ENCODE data around the gene TBC1D22A. TPM values are rescaled to one million over a fixed set of nuclear protein-coding genes. Genes with fewer than 3 reads are reported as not detected.

Gene TBC1D22A
- total RNA-seq, 1 donor: 17.7 TPM

- Histone ChIP-seq H3K36me3 (ENCODE audit: insufficient read depth, low read length) (no peaks in the 10 kb centered on the region), H3K4me2 (ENCODE audit: insufficient read depth, low read length) (no peak overlapping the region), H3K4me3 (ENCODE audit: insufficient read depth, low read length) (no peak overlapping the region), H3K9me3 (ENCODE audit: low read depth, low read length) (no peaks in the 10 kb centered on the region), H3K27ac (ENCODE audit: low read depth, low read length) (no peak overlapping the region), H2AFZ (ENCODE audit: low read length) (no peak overlapping the region), H3K79me2 (ENCODE audit: insufficient read depth, low read length) (no peaks in the 10 kb centered on the region), H3K4me1 (ENCODE audit: insufficient read depth, low read length) (no peaks in the 10 kb centered on the region), H4K20me1 (ENCODE audit: insufficient read depth, low read length) (peaks cover 10% of the 10 kb centered on the region), H3K27me3 (ENCODE audit: insufficient read depth, low read length) (no peaks in the 10 kb centered on the region)
- DNase-seq (ENCODE audit: insufficient read length, low spot score, missing footprints): peak; percentile 80
- no peak for TF ChIP-seq CTCF (IDR thresholded peaks at IDR 0.05; ENCODE audit: extremely low read depth, low read depth, low read length)
Measured at GRCh38 chr22:46962406-46962805, 200.0 kb downstream of the TBC1D22A start.

- Histone ChIP-seq H4K20me1 (ENCODE audit: insufficient read depth, low read length) (peaks cover 13% of the 10 kb centered on the region), H3K27me3 (ENCODE audit: insufficient read depth, low read length) (no peaks in the 10 kb centered on the region), H3K4me3 (ENCODE audit: insufficient read depth, low read length) (no peak overlapping the region), H3K9me3 (ENCODE audit: low read depth, low read length) (no peaks in the 10 kb centered on the region), H3K4me1 (ENCODE audit: insufficient read depth, low read length) (no peaks in the 10 kb centered on the region), H3K27ac (ENCODE audit: low read depth, low read length) (no peak overlapping the region), H3K79me2 (ENCODE audit: insufficient read depth, low read length) (no peaks in the 10 kb centered on the region), H3K36me3 (ENCODE audit: insufficient read depth, low read length) (no peaks in the 10 kb centered on the region), H3K4me2 (ENCODE audit: insufficient read depth, low read length) (no peak overlapping the region), H2AFZ (ENCODE audit: low read length) (no peak overlapping the region)
- TF ChIP-seq CTCF (IDR thresholded peaks at IDR 0.05; ENCODE audit: extremely low read depth, low read depth, low read length): no peak
- peak; percentile 41 for DNase-seq (ENCODE audit: insufficient read length, low spot score, missing footprints)
Measured at GRCh38 chr22:46963672-46964545, 201.5 kb downstream of the TBC1D22A start.

DNA sequence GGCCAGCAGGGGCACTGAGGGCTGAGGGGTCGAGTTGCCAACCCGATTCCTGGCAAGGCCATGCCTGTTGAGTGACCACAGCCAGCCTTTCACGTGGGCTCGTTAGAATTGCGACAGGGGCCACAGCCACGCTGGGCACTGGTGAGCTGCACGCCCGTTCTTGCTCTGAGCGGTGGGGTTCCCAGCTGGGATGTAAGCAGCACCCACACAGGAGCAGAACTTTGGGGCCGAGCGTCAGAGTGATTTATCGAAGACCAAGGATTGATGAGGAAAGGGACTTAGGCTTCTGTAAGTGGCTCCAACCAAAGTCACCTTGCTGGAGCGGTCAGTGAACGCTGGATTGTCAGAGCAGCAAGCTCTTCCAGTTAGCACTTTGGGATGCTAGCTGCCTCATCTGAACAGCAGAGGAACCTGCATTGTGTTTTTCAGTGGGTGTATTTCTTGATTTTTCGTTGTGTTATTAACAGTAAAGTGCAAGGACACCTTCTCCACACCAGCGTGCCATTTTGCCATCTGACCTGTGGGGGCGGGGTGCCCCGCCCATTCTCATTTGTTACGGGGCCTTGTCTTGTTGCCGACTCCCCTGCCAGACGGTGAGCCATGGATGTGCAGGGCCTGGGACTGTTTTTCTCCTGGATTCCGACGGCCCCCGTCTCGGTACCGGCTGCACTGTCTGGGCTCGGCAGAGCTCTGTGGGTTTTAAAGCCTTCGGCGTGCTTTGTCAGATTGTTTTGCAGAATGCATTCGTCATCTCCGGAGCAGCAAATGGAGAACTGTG, 202.5 kb downstream of the TBC1D22A start:
- DNase-seq (ENCODE audit: insufficient read length, low spot score, missing footprints): peak; percentile 54
- Histone ChIP-seq H3K4me2 (ENCODE audit: insufficient read depth, low read length) (no peak overlapping the region), H3K27me3 (ENCODE audit: insufficient read depth, low read length) (no peaks in the 10 kb centered on the region), H3K4me3 (ENCODE audit: insufficient read depth, low read length) (no peak overlapping the region), H3K9me3 (ENCODE audit: low read depth, low read length) (no peaks in the 10 kb centered on the region), H2AFZ (ENCODE audit: low read length) (no peak overlapping the region), H3K36me3 (ENCODE audit: insufficient read depth, low read length) (no peaks in the 10 kb centered on the region), H4K20me1 (ENCODE audit: insufficient read depth, low read length) (peaks cover 18% of the 10 kb centered on the region), H3K4me1 (ENCODE audit: insufficient read depth, low read length) (no peaks in the 10 kb centered on the region), H3K79me2 (ENCODE audit: insufficient read depth, low read length) (no peaks in the 10 kb centered on the region), H3K27ac (ENCODE audit: low read depth, low read length) (no peak overlapping the region)
- TF ChIP-seq CTCF (IDR thresholded peaks at IDR 0.05; ENCODE audit: extremely low read depth, low read depth, low read length): no peak

All from osteoblast (primary cell).